PC-9 (cell line): ENCODE measurements around the gene ZBTB7C.

ENCODE experiments used
- CTCF ChIP-seq: fragments of 200-600 bp; sonication (generic); conservative IDR thresholded peaks from 2 replicates; pipeline ENCODE4 v1.6.1; 2017; ENCODE audit warnings: mixed run types, antibody characterized with exemption, mild to moderate bottlenecking, moderate library complexity
- EZH2 ChIP-seq: fragments of 200-600 bp; sonication (generic); IDR thresholded peaks from 2 replicates; pipeline ENCODE4 v1.8.0; 2017; ENCODE audit warnings: antibody characterized with exemption, low read depth

- TF ChIP-seq CTCF (no peak), EZH2 (no peak)
Observed at GRCh38 chr18:48139431-48140347, 269.5 kb downstream of the ZBTB7C start.
